GM12875 (cell line): ENCODE measurements around the gene PDZD11.

Experiments
- H3K4me3 ChIP-seq: one replicate; pipeline ENCODE4 v1.5.1; 2011; ENCODE audit warnings: low read depth, low read length, control low read depth
- TF ChIP-seq, protein P1 (sequence below): IDR thresholded peaks from 2 replicates; pipeline ENCODE4 v1.5.1; 2011; ENCODE audit warnings: low read depth, mild to moderate bottlenecking, control low read depth, inconsistent platforms, low read length, moderate library complexity, borderline replicate concordance; ENCODE audit not compliant: insufficient read depth

PDZD11 gene

DNA sequence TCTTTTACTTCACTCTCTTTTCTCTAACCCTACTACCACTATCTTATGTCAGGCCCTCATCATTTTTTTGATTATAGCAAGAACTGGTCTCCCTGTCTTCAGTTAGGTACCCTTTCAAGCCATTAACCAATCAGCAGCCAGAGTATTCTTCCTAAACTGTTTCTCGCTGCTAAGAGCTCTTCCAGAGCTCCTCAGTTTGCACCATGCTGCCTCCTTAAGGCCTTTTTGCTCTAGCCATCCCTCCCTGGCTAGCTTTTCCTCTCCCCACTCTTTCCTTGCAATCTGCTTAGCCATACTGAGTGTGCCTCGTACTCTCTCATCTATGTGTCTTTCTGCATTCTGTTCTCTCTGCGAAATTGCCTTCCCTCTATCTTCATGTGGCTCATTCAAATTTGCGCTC is 33.1 kb upstream of the PDZD11 start:
- TF ChIP-seq, protein P1, sequence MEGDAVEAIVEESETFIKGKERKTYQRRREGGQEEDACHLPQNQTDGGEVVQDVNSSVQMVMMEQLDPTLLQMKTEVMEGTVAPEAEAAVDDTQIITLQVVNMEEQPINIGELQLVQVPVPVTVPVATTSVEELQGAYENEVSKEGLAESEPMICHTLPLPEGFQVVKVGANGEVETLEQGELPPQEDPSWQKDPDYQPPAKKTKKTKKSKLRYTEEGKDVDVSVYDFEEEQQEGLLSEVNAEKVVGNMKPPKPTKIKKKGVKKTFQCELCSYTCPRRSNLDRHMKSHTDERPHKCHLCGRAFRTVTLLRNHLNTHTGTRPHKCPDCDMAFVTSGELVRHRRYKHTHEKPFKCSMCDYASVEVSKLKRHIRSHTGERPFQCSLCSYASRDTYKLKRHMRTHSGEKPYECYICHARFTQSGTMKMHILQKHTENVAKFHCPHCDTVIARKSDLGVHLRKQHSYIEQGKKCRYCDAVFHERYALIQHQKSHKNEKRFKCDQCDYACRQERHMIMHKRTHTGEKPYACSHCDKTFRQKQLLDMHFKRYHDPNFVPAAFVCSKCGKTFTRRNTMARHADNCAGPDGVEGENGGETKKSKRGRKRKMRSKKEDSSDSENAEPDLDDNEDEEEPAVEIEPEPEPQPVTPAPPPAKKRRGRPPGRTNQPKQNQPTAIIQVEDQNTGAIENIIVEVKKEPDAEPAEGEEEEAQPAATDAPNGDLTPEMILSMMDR = no peak
- no peak overlapping the region for H3K4me3 ChIP-seq

- TF ChIP-seq, protein P1 = no peak
- H3K4me3 ChIP-seq = no peak overlapping the region
These were observed 23.8 kb upstream of the PDZD11 start for GRCh38 chrX:70313503-70313902.

DNA sequence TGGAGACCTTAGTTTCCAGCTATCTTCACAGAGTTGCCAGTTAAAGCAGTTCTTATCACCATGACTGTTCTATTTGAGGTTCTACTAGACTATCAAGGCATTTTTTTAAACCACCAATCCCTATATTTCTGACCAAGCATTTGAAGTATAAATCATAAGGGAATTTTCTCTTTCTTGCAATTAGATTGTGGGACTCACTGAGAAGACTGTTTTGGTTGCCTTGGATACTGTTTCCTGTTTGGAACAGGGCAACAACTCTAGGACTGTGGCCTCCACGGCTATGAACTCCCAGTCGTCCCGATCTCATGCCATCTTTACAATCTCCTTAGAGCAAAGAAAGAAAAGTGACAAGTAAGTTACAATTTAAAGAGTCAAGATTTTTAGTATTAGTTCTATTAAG is 12.0 kb upstream of the PDZD11 start:
- TF ChIP-seq, protein P1 = no peak
- no peak overlapping the region for H3K4me3 ChIP-seq

DNA sequence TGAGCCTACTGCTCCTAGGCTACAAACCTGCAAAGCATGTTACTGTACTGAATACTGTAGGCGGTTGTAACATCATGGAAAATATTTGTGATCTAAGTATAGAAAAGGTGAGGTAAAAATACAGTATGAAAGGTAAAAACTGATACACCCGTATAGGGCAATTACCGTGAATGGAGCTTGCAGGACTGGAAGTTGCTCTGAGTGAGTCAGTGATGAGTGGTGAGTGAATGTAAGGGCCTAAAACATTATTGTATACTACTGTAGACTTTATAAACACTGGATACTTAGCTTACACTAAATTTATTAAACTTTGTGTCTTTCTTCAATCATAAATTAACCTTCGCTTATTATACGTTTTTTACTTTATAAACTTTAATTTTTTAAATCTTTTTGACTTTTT is 3.9 kb upstream of the PDZD11 start:
- TF ChIP-seq, protein P1 = no peak
- no peak overlapping the region for H3K4me3 ChIP-seq

- TF ChIP-seq, protein P1 = no peak
- H3K4me3 ChIP-seq = no peak overlapping the region
These were observed 3.1 kb upstream of the PDZD11 start for GRCh38 chrX:70292788-70293187.

- TF ChIP-seq, protein P1 = no peak
- H3K4me3 ChIP-seq = peak overlapping the region; percentile 55
These were observed 447 bp downstream of the PDZD11 start for GRCh38 chrX:70289168-70289792.

DNA sequence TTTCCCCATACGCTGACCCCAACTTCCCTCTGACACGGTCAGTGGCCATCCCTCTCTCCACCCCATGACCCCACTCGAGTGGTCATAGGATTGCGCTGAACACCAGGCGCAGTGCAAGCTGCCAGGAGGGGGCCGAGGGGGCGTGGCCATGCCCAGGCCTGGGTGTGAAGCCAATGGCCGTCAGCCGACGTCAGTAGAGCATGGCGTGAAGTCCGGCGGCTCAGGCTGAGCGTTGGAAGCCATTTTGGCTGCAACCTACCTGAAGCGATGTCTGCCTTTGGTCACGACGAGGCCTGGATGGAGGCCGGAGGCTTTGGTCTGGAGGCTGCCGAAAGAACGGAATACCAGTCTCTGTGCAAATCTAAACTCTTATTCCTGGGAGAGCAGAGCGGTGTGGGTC is 7.8 kb downstream of the PDZD11 start, which contains the start of gene RAB41:
Gene RAB41, plus strand, starts transcription at position 222 of the 400 bp plus-strand sequence. Its CDS starts 46 bp downstream, at position 268.
- no peak within 1 kb of the TSS for H3K4me3 ChIP-seq
- TF ChIP-seq, protein P1 = no peak
